ENCODE results near the gene MICAL3. TPM values are rescaled to one million over a fixed set of nuclear protein-coding genes. Genes with fewer than 3 reads are reported as not detected.

Gene MICAL3
- total RNA-seq, 1 experiment from 2014 or later, result 23.7 TPM

DNA sequence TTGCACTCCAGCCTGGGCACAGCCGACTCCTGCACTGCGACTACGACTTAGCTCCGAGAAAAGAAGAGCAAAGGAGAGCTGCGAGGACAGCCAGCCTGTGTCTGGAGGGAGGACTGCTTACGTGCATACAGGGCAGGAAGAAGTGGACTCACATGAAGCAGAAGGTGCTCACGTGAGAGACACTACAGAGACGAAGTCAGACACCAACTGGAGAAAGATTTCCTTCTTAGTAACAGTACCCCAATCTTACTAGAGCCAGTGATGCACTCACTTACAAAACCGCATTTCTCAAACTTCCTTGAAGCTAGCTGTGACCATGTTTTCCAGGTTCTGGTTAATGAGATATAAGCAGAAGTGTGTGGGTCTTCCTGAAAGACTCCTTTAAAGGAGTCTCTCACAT lies 67.7 kb downstream of the MICAL3 start:
- no peak for TF ChIP-seq EZH2phosphoT487 (IDR thresholded peaks at IDR 0.05; ENCODE audit: borderline replicate concordance, low read length)
- no peak for TF ChIP-seq CTCF (conservative IDR thresholded peaks at IDR 0.05; ENCODE audit: low read depth, low read length)
- TF ChIP-seq EZH2 (IDR thresholded peaks at IDR 0.05; ENCODE audit: low read length, unreplicated experiment), result no peak
- ChIA-PET CTCF (interaction anchor here (0.6 kb wide), 1 partner anchor 40 kb away, joined by 3 read pairs; no protein-coding TSS in a partner anchor), POLR2A (ENCODE audit: unreplicated experiment) (no interaction called here)
- Histone ChIP-seq H3K4me2 (ENCODE audit: low read length) (no peak overlapping the region), H3K4me1 (ENCODE audit: insufficient read depth, low read length) (peaks cover 4% of the 10 kb centered on the region), H3K9me3 (ENCODE audit: low read length) (no peaks in the 10 kb centered on the region), H3K4me3 (ENCODE audit: low read length) (no peak overlapping the region), H3K9ac (ENCODE audit: low read length) (no peak overlapping the region), H3K79me2 (ENCODE audit: low read length) (peaks cover 86% of the 10 kb centered on the region), H3K27me3 (ENCODE audit: low read length) (no peaks in the 10 kb centered on the region), H3K36me3 (ENCODE audit: low read depth, low read length) (no peaks in the 10 kb centered on the region), H2AFZ (ENCODE audit: low read length) (no peak overlapping the region), H3K9me2 (replicated peaks; ENCODE audit: low read length) (no peaks in the 10 kb centered on the region), H3F3A (ENCODE audit: low read length, unreplicated experiment) (no peaks in the 10 kb centered on the region), H3K27ac (ENCODE audit: low read length) (no peak overlapping the region), H4K20me1 (ENCODE audit: low read length) (no peaks in the 10 kb centered on the region)
- intact Hi-C loops (cut with micrococcal nuclease), result no loop called here
- DNase-seq (no peak), ATAC-seq (no peak)
- no TSS peak for BruUV-seq (replicated peaks)

DNA sequence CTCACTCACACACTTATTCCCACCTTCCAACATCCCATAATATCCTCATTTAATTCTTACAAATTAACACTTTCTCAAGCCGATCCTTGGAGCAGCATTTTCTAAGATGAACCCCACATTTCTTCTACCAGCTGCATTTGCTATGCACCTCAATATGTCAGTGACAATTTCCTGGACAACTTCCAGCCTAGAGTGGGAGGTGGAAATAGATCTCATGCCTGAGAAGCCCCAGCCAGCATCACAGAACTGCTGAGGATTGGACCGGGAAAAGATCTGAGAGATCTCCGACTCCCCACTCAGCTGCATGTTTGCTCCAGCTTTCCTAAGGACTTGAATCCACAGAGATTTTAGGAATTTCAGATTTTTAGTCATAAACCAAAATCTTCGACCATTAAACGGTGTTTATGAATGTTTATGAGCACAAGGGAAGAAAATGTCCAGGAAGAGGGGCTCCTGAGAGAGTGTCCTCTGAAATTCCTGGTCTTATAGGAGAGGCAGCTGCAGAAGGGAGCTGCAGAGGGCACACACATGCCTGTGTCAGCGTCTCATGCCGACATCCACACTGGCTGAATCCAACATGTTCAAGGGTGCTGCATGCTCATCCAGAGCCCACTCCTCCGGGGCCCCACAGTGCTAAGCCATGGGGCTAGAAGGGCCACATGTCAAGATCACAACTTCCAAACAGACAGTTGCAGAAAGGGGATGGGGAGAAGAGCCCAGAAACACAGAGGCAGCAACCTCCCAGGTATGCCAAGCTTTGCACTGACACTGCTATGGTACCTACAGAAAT lies 68.6 kb downstream of the MICAL3 start:
- Histone ChIP-seq H2AFZ (ENCODE audit: low read length) (no peak overlapping the region), H4K20me1 (ENCODE audit: low read length) (no peaks in the 10 kb centered on the region), H3K27me3 (ENCODE audit: low read length) (no peaks in the 10 kb centered on the region), H3K4me2 (ENCODE audit: low read length) (no peak overlapping the region), H3K4me1 (ENCODE audit: insufficient read depth, low read length) (peaks cover 13% of the 10 kb centered on the region), H3K4me3 (ENCODE audit: low read length) (no peak overlapping the region), H3K79me2 (ENCODE audit: low read length) (peaks cover 89% of the 10 kb centered on the region), H3K36me3 (ENCODE audit: low read depth, low read length) (no peaks in the 10 kb centered on the region), H3K9me2 (replicated peaks; ENCODE audit: low read length) (no peaks in the 10 kb centered on the region), H3F3A (ENCODE audit: low read length, unreplicated experiment) (no peaks in the 10 kb centered on the region), H3K9me3 (ENCODE audit: low read length) (no peaks in the 10 kb centered on the region), H3K27ac (ENCODE audit: low read length) (no peak overlapping the region), H3K9ac (ENCODE audit: low read length) (no peak overlapping the region)
- no peak for ATAC-seq
- BruUV-seq (replicated peaks), result no TSS peak
- DNase-seq, result no peak
- TF ChIP-seq EZH2 (IDR thresholded peaks at IDR 0.05; ENCODE audit: low read length, unreplicated experiment) (no peak), EZH2phosphoT487 (IDR thresholded peaks at IDR 0.05; ENCODE audit: borderline replicate concordance, low read length) (no peak), CTCF (conservative IDR thresholded peaks at IDR 0.05; ENCODE audit: low read depth, low read length) (no peak)
- intact Hi-C loops (cut with micrococcal nuclease), result no loop called here
- POLR2A ChIA-PET (ENCODE audit: unreplicated experiment), result no interaction called here
- CTCF ChIA-PET, result no interaction called here

DNA sequence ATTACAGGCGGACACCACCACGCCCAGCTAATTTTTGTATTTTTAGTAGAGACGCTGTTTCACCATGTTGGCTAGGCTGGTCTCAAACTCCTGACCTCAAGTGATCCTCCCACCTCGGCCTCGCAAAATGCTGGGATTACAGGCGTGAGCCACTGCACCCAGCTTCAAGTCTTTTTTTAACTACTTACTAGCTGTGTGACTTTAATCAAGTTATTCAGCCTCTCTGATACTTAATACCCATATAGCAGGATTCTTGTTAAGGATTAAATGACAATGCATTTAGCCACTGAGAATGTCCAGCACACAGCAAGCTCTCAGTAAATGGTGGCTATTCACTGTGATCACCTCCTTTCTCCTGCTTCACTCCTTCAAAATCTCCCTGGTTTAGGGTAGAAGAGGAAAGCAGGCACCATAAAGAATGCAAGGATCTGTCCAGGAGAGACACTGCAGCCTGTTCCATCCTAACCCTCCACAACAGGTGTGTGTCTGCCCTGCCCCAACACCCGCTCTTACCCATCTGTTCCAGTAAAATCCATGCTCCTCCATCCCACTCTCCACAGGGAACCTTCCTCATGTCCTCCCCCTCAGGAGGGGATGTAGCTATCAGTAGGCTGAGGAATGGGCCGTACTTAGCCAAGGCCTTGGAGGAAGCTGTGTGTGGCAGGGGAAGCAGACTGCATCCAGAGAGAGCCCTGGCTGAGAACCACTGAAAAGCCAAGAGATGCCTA lies 69.3 kb downstream of the MICAL3 start:
- no peaks in the 10 kb centered on the region for H3K36me3 ChIP-seq (ENCODE audit: low read depth, low read length)
- no peaks in the 10 kb centered on the region for H3F3A ChIP-seq (ENCODE audit: low read length, unreplicated experiment)
- no peak overlapping the region for H3K27ac ChIP-seq (ENCODE audit: low read length)
- peaks cover 88% of the 10 kb centered on the region for H3K79me2 ChIP-seq (ENCODE audit: low read length)
- H3K9ac ChIP-seq (ENCODE audit: low read length), result no peak overlapping the region
- H3K4me2 ChIP-seq (ENCODE audit: low read length), result no peak overlapping the region
- peaks cover 20% of the 10 kb centered on the region for H3K4me1 ChIP-seq (ENCODE audit: insufficient read depth, low read length)
- no peaks in the 10 kb centered on the region for H3K9me2 ChIP-seq (replicated peaks; ENCODE audit: low read length)
- no peaks in the 10 kb centered on the region; the same call in 1 of the 2 replicates for H4K20me1 ChIP-seq (ENCODE audit: low read length)
- DNase-seq, result no peak
- TF ChIP-seq CTCF (conservative IDR thresholded peaks at IDR 0.05; ENCODE audit: low read depth, low read length) (no peak), EZH2 (IDR thresholded peaks at IDR 0.05; ENCODE audit: low read length, unreplicated experiment) (no peak), EZH2phosphoT487 (IDR thresholded peaks at IDR 0.05; ENCODE audit: borderline replicate concordance, low read length) (no peak)
- no peak for ATAC-seq
- H3K27me3 ChIP-seq (ENCODE audit: low read length), result no peaks in the 10 kb centered on the region
- no peaks in the 10 kb centered on the region for H3K9me3 ChIP-seq (ENCODE audit: low read length)
- ChIA-PET CTCF (no interaction called here), POLR2A (ENCODE audit: unreplicated experiment) (no interaction called here)
- intact Hi-C loops (cut with micrococcal nuclease), result no loop called here
- H2AFZ ChIP-seq (ENCODE audit: low read length), result no peak overlapping the region
- no TSS peak for BruUV-seq (replicated peaks)
- H3K4me3 ChIP-seq (ENCODE audit: low read length), result no peak overlapping the region
